SK-N-SH (cell line): ENCODE results near the gene TOM1L2. TPM values are rescaled to one million over a fixed set of nuclear protein-coding genes. Genes with fewer than 3 reads are reported as not detected.

ENCODE experiments used
- CTCF ChIA-PET: fragments of 300-600, 350-600 bp; formaldehyde crosslinking; extraction: SDS; loops from one replicate; lab custom pipeline; 2021; lab: Yijun Ruan, JAX
- POLR2A ChIA-PET: fragments of 350-600 bp; sonication (Branson Sonifier 250); formaldehyde crosslinking; extraction: SDS; loops from one replicate; lab custom pipeline; 2020; ENCODE audit warnings: antibody characterized with exemption, inconsistent platforms; lab: Yijun Ruan, JAX
- DNase-seq: peaks from one replicate; pipeline ENCODE4 v3.0.0; 2012
- H2AFZ ChIP-seq: fragments of 200-600 bp; sonication (generic); 2 replicates; pipeline ENCODE4 v1.8.1; 2016; ENCODE audit warnings: antibody characterized with exemption, mild to moderate bottlenecking, low read depth
- H3F3A ChIP-seq: fragments of 200-600 bp; sonication (generic); replicated peaks from 2 replicates; pipeline ENCODE3; 2016; ENCODE audit warnings: antibody characterized with exemption, mild to moderate bottlenecking; ENCODE audit not compliant: insufficient read depth
- H3K27ac ChIP-seq, 2 experiments: fragments of 200-500 bp in 1 of 2; fragments of 200-600 bp in 1 of 2; sonication (Bioruptor generic) in 1 of 2; sonication (generic), shearing (Covaris generic) in 1 of 2; 2 replicates each; pipeline versions ENCODE4 v1.5.1 to v1.6.1; 2014 to 2016; ENCODE audit warnings: low read depth in 2 of 2, inconsistent platforms in 1 of 2, low read length in 1 of 2, mild to moderate bottlenecking in 1 of 2, mixed read lengths in 1 of 2
- H3K27me3 ChIP-seq: fragments of 200-600 bp; sonication (generic), shearing (Covaris generic); 2 replicates; pipeline ENCODE4 v1.6.1; 2016; ENCODE audit warnings: mixed run types; ENCODE audit not compliant: insufficient read depth
- H3K36me3 ChIP-seq, 2 experiments: fragments of 200-500 bp in 1 of 2; fragments of 200-600 bp in 1 of 2; sonication (Bioruptor generic) in 1 of 2; sonication (generic) in 1 of 2; replicated peaks in 1 of 2; 2 replicates each; pipeline versions ENCODE3 to v1.5.1; 2014 to 2016; ENCODE audit warnings: low read length in 1 of 2, mild to moderate bottlenecking in 1 of 2; ENCODE audit not compliant: insufficient read depth in 2 of 2, control insufficient read depth in 1 of 2
- H3K4me1 ChIP-seq, 2 experiments: fragments of 200-500 bp in 1 of 2; fragments of 200-600 bp in 1 of 2; sonication (Bioruptor generic) in 1 of 2; sonication (generic), shearing (Covaris generic) in 1 of 2; 2 replicates each; pipeline versions ENCODE4 v1.5.1 to v1.6.1; 2014 to 2016; ENCODE audit warnings: low read depth in 1 of 2, low read length in 1 of 2, mixed run types in 1 of 2; ENCODE audit not compliant: insufficient read depth in 2 of 2, control insufficient read depth in 1 of 2
- H3K4me2 ChIP-seq: fragments of 200-600 bp; sonication (generic), shearing (Covaris generic); 2 replicates; pipeline ENCODE4 v1.6.1; 2017; ENCODE audit warnings: mixed run types
- H3K4me3 ChIP-seq, 2 experiments: fragments of 200-500 bp in 1 of 2; fragments of 200-600 bp in 1 of 2; sonication (Bioruptor generic) in 1 of 2; sonication (generic), shearing (Covaris generic) in 1 of 2; 2 replicates each; pipeline versions ENCODE4 v1.5.1 to v1.8.1; 2014 to 2016; ENCODE audit warnings: low read depth in 2 of 2, inconsistent platforms in 1 of 2, low read length in 1 of 2, mild to moderate bottlenecking in 1 of 2, mixed read lengths in 1 of 2, moderate library complexity in 1 of 2
- H3K79me2 ChIP-seq: fragments of 200-600 bp; sonication (generic); 2 replicates; pipeline ENCODE4 v1.8.1; 2017; ENCODE audit warnings: mild to moderate bottlenecking; ENCODE audit not compliant: insufficient read depth
- H3K9ac ChIP-seq: fragments of 200-600 bp; sonication (generic); 2 replicates; pipeline ENCODE4 v1.6.1; 2017; ENCODE audit warnings: mixed run types
- H3K9me2 ChIP-seq: fragments of 200-600 bp; sonication (generic); 2 replicates; pipeline ENCODE4 v1.6.1; 2017; ENCODE audit warnings: mixed run types
- H3K9me3 ChIP-seq: fragments of 200-600 bp; sonication (generic); 2 replicates; pipeline ENCODE4 v1.6.1; 2017; ENCODE audit warnings: mixed run types, mild to moderate bottlenecking, moderate library complexity
- H4K20me1 ChIP-seq: fragments of 200-600 bp; sonication (generic); 2 replicates; pipeline ENCODE4 v1.6.1; 2017; ENCODE audit warnings: mild to moderate bottlenecking, mixed run types; ENCODE audit not compliant: insufficient read depth
- FOXJ3 ChIP-seq: sonication (generic); formaldehyde crosslinking; IDR thresholded peaks from 2 replicates; pipeline ENCODE4 v1.5.1; 2020; ENCODE audit warnings: mild to moderate bottlenecking, missing genetic modification reagents
- JUND ChIP-seq: IDR thresholded peaks from 2 replicates; pipeline ENCODE4 v1.4.0; 2012
- POLR2AphosphoS5 ChIP-seq: IDR thresholded peaks from 2 replicates; pipeline ENCODE4 v1.6.1; 2012; ENCODE audit warnings: low read depth, low read length
- RXRA ChIP-seq: IDR thresholded peaks from 2 replicates; pipeline ENCODE4 v1.4.0; 2012; ENCODE audit warnings: low read depth, mild to moderate bottlenecking, borderline replicate concordance
- TEAD4 ChIP-seq: IDR thresholded peaks from 2 replicates; pipeline ENCODE4 v1.4.0; 2012; ENCODE audit warnings: mild to moderate bottlenecking, borderline replicate concordance; ENCODE audit not compliant: insufficient read depth
- WGBS: methylation state at CpG from one replicate; pipeline ENCODE4 v1.1.6; 2017; ENCODE audit warnings: low lambda C conversion rate; 5-methylcytosine and 5-hydroxymethylcytosine counted together
- polyA plus RNA-seq, 3 experiments: library from polyadenylated mRNA; depleted of rRNA; stranded (reverse); fragments of >200 nt; gene quantifications; 2 replicates each; pipeline ENCODE4 v1.2.3, GENCODE V29; 2012

The TOM1L2 gene
- polyA plus RNA-seq, 1 of the 3 experiments (the other 2 are of a cell fraction), result 85.4 TPM

DNA sequence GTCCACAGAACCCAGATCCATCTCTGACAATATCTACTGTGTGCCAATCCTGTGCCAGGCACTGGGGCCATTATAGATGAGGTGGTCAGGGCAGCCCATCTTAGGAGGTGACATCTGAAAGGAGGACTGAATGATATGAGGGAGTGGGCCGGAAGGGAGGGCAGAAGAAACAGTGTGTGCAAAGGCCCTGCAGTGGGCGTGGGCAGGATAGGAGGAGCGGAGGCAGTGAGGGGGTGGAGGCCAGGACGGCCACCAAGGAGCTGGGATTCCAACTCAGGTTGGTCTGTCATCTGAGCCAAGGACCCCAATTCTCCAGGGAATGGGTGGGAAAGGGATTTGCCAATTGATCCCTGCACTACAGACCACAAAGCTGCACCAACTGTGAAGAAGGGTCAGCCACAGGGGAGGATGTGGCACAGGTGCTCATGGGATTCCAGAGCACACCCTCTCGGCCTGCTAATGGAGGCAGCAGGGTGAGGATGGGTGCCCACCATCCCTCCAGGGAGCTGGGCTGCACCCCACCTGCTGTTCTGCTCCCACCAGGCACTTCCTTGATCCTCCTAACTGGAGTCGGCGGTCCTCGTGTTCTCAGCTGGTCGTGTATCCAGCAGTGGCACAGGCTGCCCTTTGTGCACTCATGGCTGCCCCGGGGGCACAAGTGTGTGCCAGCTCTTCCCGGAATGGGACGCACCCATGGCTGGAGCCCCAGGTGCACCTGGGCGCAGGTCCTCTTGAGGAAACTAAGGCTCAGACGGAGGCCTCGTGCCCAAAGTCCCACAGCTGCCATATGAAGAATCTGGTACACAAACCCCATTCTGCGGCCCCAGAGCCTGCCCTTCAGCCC, 145.0 kb downstream of the TOM1L2 start:
- CTCF ChIA-PET, result interaction anchor here (1.2 to 4.1 kb wide), 3 partner anchors 15 to 33 kb away, joined by 4 to 20 read pairs (median 15); no protein-coding TSS in a partner anchor

DNA sequence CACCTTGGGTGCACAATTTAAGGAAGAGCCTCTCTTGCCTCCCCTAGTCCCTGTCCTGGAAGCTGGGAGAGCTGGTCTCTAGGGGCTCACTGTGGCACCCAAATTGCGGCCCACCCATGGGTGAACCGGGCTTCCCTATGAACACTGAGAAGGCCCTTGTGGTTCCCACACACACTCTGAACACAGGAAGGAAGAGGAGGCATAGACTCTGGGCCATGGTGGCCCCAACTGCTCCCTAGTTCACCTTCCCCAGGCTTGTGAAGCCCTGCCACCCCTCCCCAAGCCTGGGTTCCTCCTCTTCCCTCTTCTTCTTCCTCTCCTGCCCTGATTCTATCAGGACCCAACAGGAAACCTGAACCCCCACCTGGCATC, 145.9 kb downstream of the TOM1L2 start:
- CTCF ChIA-PET, result interaction anchor here (0.9 to 4.1 kb wide), 5 partner anchors 14 to 146 kb away, joined by 3 to 20 read pairs (median 4); partner anchors contain the start of gene RAI1
- Histone ChIP-seq H3K79me2 (no peaks in the 10 kb centered on the region), H4K20me1 (peaks cover 7% of the 10 kb centered on the region; the same call in 1 of the 2 replicates), H3K9me2 (no peaks in the 10 kb centered on the region), H3F3A (peaks cover 4% of the 10 kb centered on the region), H3K4me2 (no peak overlapping the region), H3K4me3 (no peak overlapping the region), H3K36me3 (no peaks in the 10 kb centered on the region), H3K4me1 (peaks cover 27 to 85% of the 10 kb centered on the region in 2 experiments), H3K9me3 (no peaks in the 10 kb centered on the region), H3K9ac (no peak overlapping the region), H2AFZ (no peak overlapping the region), H3K27ac (peak overlapping the region in 1 of 2 experiments; percentile 97; a peak in 1 of 4 replicates), H3K27me3 (no peaks in the 10 kb centered on the region)
- no peak for DNase-seq
- POLR2A ChIA-PET, result interaction anchor here (5.9 kb wide), 1 partner anchor 11 kb away, joined by 44 read pairs; the partner anchor contains the start of gene SREBF1
- WGBS, result 92% methylated on average over 2 of the region's 2 CpGs
- TF ChIP-seq JUND, result no peak

More for the DNA sequence above, 145.0 kb downstream of the TOM1L2 start:
- WGBS, result 93% methylated on average over 7 of the region's 16 CpGs
- POLR2A ChIA-PET, result interaction anchor here (5.9 kb wide), 1 partner anchor 10 kb away, joined by 44 read pairs; the partner anchor contains the start of gene SREBF1
- Histone ChIP-seq H4K20me1 (peaks cover 4% of the 10 kb centered on the region; the same call in 1 of the 2 replicates), H3K9me3 (no peaks in the 10 kb centered on the region), H3K79me2 (no peaks in the 10 kb centered on the region), H3K4me1 (peaks cover 25 to 85% of the 10 kb centered on the region in 2 experiments), H3K27me3 (no peaks in the 10 kb centered on the region), H2AFZ (no peak overlapping the region), H3K27ac (peak overlapping the region in 1 of 2 experiments; percentile 97; a peak in 1 of 4 replicates), H3K9ac (no peak overlapping the region)
- no peak for TF ChIP-seq TEAD4
- TF ChIP-seq RXRA, result no peak
- TF ChIP-seq, all 33 proteins: peak for 0
- Histone ChIP-seq H3K36me3 (no peaks in the 10 kb centered on the region), H3F3A (peaks cover 4% of the 10 kb centered on the region), H3K4me3 (no peak overlapping the region), H3K9me2 (no peaks in the 10 kb centered on the region), H3K4me2 (no peak overlapping the region)
- no peak for DNase-seq

DNA sequence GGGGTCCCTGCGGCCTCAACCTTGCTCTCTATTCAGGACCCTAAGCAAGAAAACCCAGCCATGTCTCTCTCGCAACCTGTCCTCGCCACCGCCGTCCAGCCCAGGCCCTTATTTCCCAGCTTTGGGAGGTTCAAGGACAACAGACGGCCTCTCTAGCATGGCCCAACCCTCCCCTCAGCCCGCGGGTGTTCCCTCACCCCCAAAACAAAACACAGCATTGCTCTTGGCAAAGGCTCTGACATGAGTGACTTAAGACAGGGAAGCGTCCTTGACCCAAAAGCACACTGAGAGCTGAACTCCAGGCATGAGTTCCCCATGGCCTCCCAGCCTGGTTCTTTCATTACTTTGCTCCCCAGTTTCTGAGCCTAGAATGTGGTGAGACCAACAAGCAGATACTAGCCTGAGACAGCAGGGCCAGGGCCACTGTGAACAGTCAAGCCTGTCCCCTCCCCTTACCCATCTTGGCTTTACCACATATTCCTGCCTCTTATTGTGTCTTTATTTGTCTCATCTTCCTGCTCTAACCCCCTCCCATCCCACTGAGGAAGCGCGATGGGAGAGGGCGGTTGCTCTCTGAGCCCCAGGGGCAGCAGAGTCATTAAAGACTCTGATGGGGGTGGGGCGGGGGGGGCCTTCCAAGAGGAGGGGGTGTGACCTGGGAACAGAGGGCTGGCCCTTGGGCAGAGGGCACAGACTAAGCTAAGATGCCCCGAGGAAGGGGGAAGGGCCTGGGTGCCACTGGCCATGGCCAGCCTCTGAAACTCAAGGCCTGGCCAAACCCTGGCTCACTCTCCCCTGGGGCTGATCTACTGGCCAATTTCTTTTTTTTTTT, 147.2 kb downstream of the TOM1L2 start:
- H3K9me3 ChIP-seq, result no peaks in the 10 kb centered on the region
- 0 out of 2 replicates have a peak, but pooled peaks have one; percentile 26 for TF ChIP-seq FOXJ3 (CRISPR knock-in tag)
- TF ChIP-seq POLR2AphosphoS5, result no peak
- TF ChIP-seq, all 33 proteins: peak for 1
- ChIA-PET POLR2A (interaction anchor here (5.9 kb wide), 1 partner anchor 12 kb away, joined by 44 read pairs; the partner anchor contains the start of gene SREBF1), CTCF (interaction anchor here (0.7 to 4.1 kb wide), 4 partner anchors 13 to 143 kb away, joined by 3 to 20 read pairs (median 4); partner anchors contain the start of gene RAI1)
- Histone ChIP-seq H3K79me2 (no peaks in the 10 kb centered on the region), H3F3A (peaks cover 4% of the 10 kb centered on the region), H3K9me2 (no peaks in the 10 kb centered on the region), H3K9ac (no peak overlapping the region), H3K36me3 (no peaks in the 10 kb centered on the region), H3K4me3 (no peak overlapping the region), H3K4me2 (no peak overlapping the region; the same call in 1 of the 2 replicates), H4K20me1 (peaks cover 7% of the 10 kb centered on the region; the same call in 1 of the 2 replicates), H3K27ac (peak overlapping the region in 1 of 2 experiments; percentile 97; a peak in 2 of 4 replicates), H2AFZ (no peak overlapping the region), H3K4me1 (peaks cover 32 to 87% of the 10 kb centered on the region in 2 experiments), H3K27me3 (no peaks in the 10 kb centered on the region)
- 73% methylated on average over 13 of the region's 14 CpGs for WGBS
- DNase-seq, result no peak
